HT1080 (cell line): ENCODE measurements around the gene NPPB. TPM values are rescaled to one million over a fixed set of nuclear protein-coding genes. Genes with fewer than 3 reads are reported as not detected.

Source experiments
- DNase-seq: peaks from one replicate; pipeline ENCODE4 v3.0.0-alpha.2; 2015; ENCODE audit warnings: low read depth
- total RNA-seq: library from RNA; depleted of rRNA; stranded (reverse); fragments of >200 nt; shearing (Covaris generic); gene quantifications from 2 replicates; pipeline ENCODE4 v1.2.3, GENCODE V29; 2014

NPPB gene
- total RNA-seq, 1 experiment from 2014 or later, result not detected

GRCh38 chr1:11881749-11882441, 23.1 kb upstream of the NPPB start:
- DNase-seq, result peak; percentile 25

DNA sequence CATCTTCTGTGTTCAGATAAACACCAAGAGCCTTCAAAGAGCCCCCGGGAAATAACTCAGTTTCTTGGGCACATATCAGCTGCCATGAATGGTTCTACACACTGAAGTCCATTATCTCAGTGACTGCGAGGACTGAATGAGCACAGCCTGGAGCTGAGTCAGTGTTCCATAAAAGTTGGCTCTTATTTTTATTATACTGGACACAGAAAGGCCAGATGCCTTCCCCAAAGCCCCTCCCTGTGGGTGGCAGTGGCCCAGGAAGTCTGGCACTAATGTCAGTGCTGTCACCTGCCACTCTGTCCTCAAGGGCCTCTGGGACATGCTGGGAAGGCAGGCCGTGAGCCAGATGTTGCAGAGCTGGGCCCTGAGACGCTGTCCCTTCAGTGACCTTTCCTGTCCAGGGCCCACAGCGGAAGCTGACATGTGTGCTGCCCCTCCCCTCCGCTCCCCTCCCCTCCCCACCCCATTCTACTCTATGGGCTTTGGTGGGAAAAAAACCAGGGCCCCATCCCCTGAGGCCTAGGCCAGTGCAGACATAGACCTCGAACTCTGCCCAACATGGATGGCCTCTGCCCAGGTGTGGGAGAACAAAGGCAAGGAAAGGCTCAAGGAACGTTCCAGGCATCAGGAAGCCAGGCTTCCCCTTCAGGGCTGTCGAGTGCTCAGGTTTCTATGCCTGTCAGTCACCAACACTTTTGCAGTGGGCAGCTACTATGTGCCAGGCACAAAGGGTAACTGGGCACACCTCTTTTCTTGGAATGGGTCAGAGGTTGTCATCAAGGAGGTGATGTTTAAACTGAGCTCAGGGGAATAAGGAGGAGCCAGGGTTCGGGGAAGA, 22.4 kb upstream of the NPPB start:
- DNase-seq, result no peak

- DNase-seq, result no peak
These were observed 21.4 kb upstream of the NPPB start for GRCh38 chr1:11880181-11880575.

DNA sequence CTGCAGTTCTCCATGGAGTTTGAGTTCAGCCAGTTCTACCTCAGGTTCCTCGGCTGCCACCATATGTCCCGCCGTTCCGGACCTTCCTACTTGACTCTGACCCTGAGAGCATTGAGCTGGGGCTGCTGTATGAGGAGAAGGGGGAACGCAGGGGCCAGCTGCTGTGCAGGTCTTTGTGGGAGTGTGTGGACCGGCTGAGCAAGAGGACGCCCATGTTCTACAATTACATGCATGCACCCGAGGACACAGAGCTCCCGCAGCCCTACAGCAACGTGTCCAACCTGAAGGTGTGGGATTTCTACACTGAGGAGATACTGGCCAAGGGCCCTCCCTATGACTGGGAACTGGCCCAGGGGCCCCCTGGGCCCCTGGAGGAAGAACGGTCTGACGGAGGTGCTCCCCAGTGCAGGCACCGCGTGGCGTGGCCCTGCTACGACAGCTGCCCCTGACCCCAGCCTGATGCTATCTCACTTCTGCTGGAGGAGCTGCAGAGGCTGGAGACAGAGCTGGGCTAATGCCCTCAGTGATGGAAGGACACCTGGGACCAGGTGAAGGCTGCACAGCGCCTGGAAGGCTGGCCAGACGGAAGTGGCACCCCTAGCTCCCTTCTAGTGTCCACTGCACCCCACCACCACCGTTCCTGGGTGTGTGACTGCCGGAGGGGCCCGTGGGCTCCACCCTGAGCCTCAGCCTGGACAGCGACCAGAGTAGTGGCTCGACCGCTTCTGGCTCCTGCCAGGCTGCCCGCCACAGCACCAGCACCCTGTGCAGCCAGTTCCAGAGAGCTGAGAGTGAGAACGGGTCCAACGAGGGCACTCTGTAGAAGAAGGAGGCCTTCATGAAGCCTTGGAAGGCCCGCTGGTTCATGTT, 20.8 kb upstream of the NPPB start:
- no peak for DNase-seq

DNA sequence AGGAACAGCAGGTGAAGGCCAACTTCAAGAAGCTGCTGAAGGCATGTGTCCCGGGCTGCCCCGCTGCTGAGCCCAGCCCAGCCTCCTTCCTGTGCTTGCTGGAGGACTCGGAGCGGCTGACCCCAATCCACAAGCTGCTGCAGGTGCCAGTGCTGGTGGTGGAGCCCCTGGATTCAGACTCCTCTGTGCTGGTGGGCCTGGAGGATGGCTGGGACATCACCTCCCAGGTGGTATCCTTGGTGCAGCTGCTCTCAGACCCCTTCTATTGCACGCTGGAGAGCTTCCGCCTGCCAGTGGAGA, 20.1 kb upstream of the NPPB start:
- DNase-seq, result no peak

GRCh38 chr1:11878081-11878890, 19.5 kb upstream of the NPPB start:
- DNase-seq, result no peak

GRCh38 chr1:11877074-11877473, 18.3 kb upstream of the NPPB start:
- no peak for DNase-seq

- DNase-seq, result no peak
These were observed 16.3 kb upstream of the NPPB start for GRCh38 chr1:11875094-11875493.

- no peak for DNase-seq
These were observed 15.9 kb upstream of the NPPB start for GRCh38 chr1:11874624-11875023.

DNA sequence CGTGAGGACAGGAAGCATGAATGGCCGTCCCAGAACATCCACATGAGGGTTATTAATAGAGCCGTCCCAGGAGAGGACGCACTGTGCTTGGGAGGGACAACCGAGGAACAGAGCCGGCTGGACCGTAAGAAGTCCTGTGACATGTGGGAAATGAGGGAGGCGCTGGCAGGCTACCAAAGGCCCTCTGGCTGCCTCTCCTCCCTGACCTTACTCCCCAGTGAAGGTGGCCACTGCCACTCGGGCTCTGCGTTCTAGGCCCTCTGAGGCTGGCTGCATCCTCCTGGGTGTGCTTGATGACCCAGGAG, 15.5 kb upstream of the NPPB start:
- DNase-seq, result no peak

GRCh38 chr1:11873395-11874257, 14.9 kb upstream of the NPPB start:
- no peak for DNase-seq

DNA sequence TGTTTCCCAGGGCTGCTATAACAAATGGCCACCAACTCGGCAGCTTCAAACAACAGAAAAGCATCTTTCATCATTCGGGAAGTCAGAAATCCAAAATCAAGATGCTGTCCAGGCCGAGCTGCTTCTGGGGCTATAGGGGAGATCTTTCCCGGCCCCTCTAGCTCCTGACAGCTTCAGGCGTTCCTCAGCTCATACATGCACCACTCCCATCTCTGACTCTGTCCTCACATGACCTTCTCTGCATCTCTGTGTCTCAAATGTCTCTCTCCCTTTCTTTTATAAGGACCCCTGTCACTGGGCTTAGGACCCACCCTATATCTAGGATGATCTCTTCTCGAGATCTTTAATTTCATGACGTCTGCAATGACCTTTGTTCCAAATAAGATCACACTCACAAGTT, 13.8 kb upstream of the NPPB start:
- DNase-seq, result no peak

DNA sequence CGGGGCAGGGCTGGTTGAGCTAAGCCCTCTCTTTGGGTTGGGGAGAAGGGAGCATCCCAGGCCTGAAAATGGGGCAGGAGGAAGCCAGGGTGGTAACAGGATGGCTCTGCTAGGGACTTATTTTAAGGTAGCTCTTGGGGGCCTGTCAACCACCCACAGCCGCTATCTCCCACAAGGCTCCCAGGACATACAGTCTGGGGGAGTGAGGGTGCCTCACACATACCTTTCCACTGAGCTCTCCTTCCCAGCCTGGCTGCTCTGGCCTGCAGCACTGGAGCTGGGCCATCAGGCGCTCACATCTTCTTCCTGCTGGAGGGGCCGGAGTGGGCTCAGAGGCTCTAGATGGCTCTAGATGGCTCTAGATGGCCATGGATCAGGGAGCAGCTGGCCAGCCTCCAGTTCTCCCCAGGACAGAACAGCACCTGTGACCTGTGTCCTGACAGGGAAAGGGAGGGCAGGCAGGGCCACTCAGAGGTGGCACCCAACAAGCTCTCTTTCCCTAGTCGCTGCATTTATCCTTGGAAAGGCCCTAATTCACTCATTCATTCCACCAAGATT, 11.0 kb upstream of the NPPB start:
- DNase-seq, result no peak

DNA sequence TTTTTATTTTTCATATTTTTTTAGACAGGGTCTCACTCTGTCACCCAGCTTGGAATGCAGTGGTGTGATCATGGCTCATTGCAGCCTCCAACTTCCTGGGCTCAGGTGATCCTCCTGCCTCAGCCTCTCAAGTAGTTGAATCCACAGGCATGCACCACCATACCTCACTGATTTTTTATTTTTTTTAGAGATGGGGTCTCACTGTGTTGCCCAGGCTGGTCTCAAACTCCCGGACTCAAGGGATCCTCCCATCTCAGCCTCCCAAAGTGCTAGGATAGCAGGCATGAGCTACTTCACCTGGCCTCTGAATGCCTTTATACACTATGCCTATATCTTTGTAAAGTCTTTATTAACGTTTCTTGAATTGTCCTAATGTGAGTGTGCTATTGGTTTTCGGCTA, 10.4 kb upstream of the NPPB start:
- DNase-seq, result no peak

DNA sequence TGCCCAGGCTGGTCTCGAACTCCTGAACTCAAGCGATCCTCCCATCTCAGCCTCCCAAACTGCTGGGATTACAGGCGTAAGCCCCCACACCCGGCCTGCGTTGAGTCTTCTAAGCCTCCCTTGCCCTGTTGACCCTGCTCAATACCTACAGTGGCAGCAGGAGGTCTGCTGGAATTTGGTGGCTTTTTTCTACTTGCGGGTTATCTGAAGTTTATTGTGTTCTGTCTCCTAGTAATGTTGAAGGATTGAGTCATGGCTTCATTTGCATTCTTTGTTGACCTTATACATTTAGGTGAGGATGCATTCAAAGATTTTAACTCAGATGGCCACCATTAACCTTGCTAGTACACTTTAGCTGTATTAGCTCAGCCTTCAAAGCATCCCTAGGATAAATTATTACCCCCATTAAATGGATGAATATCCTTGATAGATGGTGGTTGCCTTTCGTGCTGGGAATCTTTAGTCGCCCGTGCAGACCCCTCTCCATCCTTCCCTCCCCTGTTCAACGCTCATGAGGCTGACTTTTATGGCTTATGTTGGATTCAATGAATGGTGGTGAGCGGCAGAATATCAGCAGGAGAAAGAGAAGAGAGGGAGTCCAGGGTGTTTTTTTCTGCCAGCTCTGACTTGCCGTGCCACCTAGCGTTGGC, 9.7 kb upstream of the NPPB start:
- DNase-seq, result no peak

- DNase-seq, result peak; percentile 67
These were observed 4.1 kb upstream of the NPPB start for GRCh38 chr1:11862890-11863289.

DNA sequence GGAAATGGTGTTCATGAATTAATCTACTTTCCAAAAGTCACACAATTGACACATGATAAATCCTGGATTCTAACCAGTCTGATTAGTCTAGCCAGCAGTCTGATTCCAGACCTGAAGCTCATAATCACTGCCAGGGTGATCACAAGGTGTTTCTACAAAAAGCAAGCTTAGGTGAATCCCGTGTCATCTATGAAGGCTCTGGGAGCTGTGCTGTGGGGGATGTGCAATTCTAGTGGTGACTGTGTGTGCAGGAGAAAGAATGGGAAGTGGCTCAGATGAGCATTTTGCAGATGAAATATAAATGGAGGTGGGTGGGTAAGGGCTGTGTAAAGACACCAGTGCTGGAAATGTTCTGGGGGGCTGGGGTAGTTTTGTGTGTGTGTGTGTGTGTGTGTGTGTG, 1.8 kb upstream of the NPPB start:
- no peak for DNase-seq

GRCh38 chr1:11860083-11860482, 1.3 kb upstream of the NPPB start:
- DNase-seq, result no peak

DNA sequence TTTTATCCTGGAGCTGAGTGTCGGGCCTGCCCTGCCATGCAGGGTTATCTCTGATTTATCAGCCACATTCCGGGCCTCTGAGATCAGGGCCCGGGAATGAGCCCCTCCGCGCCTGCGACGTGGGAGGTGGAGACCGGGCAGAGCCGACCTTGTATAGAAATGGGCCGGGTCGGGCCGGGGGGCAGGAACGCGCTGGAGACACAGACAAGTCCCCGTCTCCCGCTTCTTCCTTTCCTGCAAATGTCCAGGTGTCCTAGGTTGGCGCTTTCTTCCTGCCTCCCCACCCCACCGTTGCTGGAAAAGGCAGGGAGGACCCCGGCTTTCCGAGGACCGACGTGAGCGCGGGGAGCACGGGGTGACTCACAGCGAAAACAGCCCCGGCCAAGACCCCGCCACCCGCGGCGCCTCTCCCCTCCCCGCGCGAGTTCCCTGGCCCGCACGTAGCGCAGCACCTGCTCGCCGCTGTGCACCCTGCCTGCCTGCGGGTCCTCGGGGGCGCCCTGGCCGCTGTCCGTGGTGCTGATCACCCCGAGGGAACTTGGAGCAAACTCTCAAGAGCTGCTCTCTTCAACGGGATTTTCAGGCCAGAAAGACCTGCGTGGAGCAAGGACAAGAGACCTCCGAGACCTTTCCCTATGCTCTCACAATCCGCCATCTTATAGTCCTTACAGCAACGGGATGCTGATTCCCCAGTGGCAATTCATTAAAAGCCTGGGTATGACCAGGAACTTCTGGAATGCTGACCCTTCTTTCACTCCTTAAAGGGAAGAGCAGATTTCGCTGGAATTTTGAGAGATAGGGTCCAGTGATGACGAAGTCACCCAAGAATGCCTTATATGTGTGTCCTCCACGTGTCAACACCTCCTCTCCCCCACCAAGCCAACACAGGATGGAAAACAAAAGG, 475 bp upstream of the NPPB start:
- peak; percentile 35 for DNase-seq
